HepG2 (cell line): Measurements from ENCODE around the gene PIK3C2B. TPM values are rescaled to one million over a fixed set of nuclear protein-coding genes. Genes with fewer than 3 reads are reported as not detected.
A peak's percentile ranks its signal among the peaks of the same experiment; 100 is the strongest.

Experiments used
- CAMTA2 ChIP-seq: sonication (generic); formaldehyde crosslinking; IDR thresholded peaks from 2 replicates; pipeline ENCODE4 v1.4.0; 2020; ENCODE audit warnings: mild to moderate bottlenecking, missing genetic modification reagents, borderline replicate concordance
- DNMT3B ChIP-seq: conservative IDR thresholded peaks from 2 replicates; pipeline ENCODE4 v1.6.1; 2016; ENCODE audit warnings: missing biosample characterization, control low read depth
- HNRNPL ChIP-seq: fragments of 200-400 bp; formaldehyde crosslinking; IDR thresholded peaks from 2 replicates; pipeline ENCODE4 v1.6.1; 2017; ENCODE audit warnings: mild to moderate bottlenecking, low read depth, low read length
- KLF9 ChIP-seq: IDR thresholded peaks from 2 replicates; pipeline ENCODE4 v1.6.1; 2016; ENCODE audit warnings: low read depth
- NCOA2 ChIP-seq: sonication (generic); formaldehyde crosslinking; IDR thresholded peaks from 2 replicates; pipeline ENCODE4 v1.8.0; 2022; ENCODE audit warnings: inconsistent platforms
- NCOR1 ChIP-seq: fragments of 200-600 bp; sonication (generic); IDR thresholded peaks from 2 replicates; pipeline ENCODE4 v1.7.0; 2017; ENCODE audit warnings: antibody characterized with exemption, low read length, borderline replicate concordance
- POGZ ChIP-seq: sonication (generic); formaldehyde crosslinking; IDR thresholded peaks from 2 replicates; pipeline ENCODE4 v1.4.0; 2020; ENCODE audit warnings: mild to moderate bottlenecking, missing genetic modification reagents
- POLR2AphosphoS2 ChIP-seq: IDR thresholded peaks from 2 replicates; pipeline ENCODE4 v1.6.1; 2011; ENCODE audit warnings: low read depth, low read length, improper control_type of control experiment
- TMF1 ChIP-seq: sonication (generic); formaldehyde crosslinking; IDR thresholded peaks from 2 replicates; pipeline ENCODE4 v1.8.1; 2022; ENCODE audit warnings: low read depth, missing genetic modification reagents
- ZFP41 ChIP-seq: sonication (generic); formaldehyde crosslinking; IDR thresholded peaks from 2 replicates; pipeline ENCODE4 v1.4.0; 2020; ENCODE audit warnings: mild to moderate bottlenecking, missing genetic modification reagents, borderline replicate concordance
- ZNF138 ChIP-seq: sonication (generic); formaldehyde crosslinking; IDR thresholded peaks from 2 replicates; pipeline ENCODE4 v1.5.0; 2020; ENCODE audit warnings: mild to moderate bottlenecking, low read depth, missing genetic modification reagents
- ZNF20 ChIP-seq: sonication (generic); formaldehyde crosslinking; IDR thresholded peaks from 2 replicates; pipeline ENCODE4 v1.4.0; 2020; ENCODE audit warnings: mild to moderate bottlenecking, moderate library complexity, missing genetic modification reagents
- ZNF557 ChIP-seq: sonication (generic); formaldehyde crosslinking; IDR thresholded peaks from 2 replicates; pipeline ENCODE4 v1.4.0; 2020; ENCODE audit warnings: missing genetic modification reagents
- ZNF563 ChIP-seq: sonication (generic); formaldehyde crosslinking; IDR thresholded peaks from 2 replicates; pipeline ENCODE4 v1.8.0; 2022; ENCODE audit warnings: mild to moderate bottlenecking, moderate library complexity, missing genetic modification reagents
- polyA plus RNA-seq, 8 experiments: library from polyadenylated mRNA; depleted of rRNA in 3 of 8; stranded (reverse) in 7 of 8; unstranded in 1 of 8; fragments of >200 nt; fragmentation: Illumina TruSeq in 4 of 8; extraction: Trizol in 4 of 8; gene quantifications; 2 replicates each; pipeline versions ENCODE4 v1.2.1 to v1.2.3, GENCODE V29; 2011 to 2016; ENCODE audit warnings: low read depth in 4 of 8, missing spikeins in 1 of 8, mixed read lengths in 1 of 8; ENCODE audit not compliant: insufficient read depth in 1 of 8
- total RNA-seq, 5 experiments: library from RNA; depleted of rRNA; stranded (reverse); fragments of >200 nt; fragmentation: Illumina TruSeq; extraction: Trizol; gene quantifications; 2 replicates each; pipeline ENCODE4 v1.2.3, GENCODE V29; 2016; ENCODE audit warnings: low read depth in 1 of 5
- TF ChIP-seq, protein P1 (sequence below): sonication (generic); formaldehyde crosslinking; IDR thresholded peaks from 2 replicates; pipeline ENCODE4 v1.8.0; 2022; ENCODE audit warnings: missing genetic modification reagents, mild to moderate bottlenecking, borderline replicate concordance
- TF ChIP-seq, protein P2 (sequence below): IDR thresholded peaks from 2 replicates; pipeline ENCODE4 v1.6.1; 2012; ENCODE audit warnings: low read depth, low read length, improper control_type of control experiment
- TF ChIP-seq, protein P3 (sequence below): sonication (generic); formaldehyde crosslinking; IDR thresholded peaks from 2 replicates; pipeline ENCODE4 v1.5.1; 2020; ENCODE audit warnings: mild to moderate bottlenecking, missing genetic modification reagents, borderline replicate concordance
- TF ChIP-seq, protein P4 (sequence below): sonication (generic); formaldehyde crosslinking; IDR thresholded peaks from 2 replicates; pipeline ENCODE4 v1.5.0; 2020; ENCODE audit warnings: missing genetic modification reagents

The PIK3C2B gene
- total and polyA plus RNA-seq, 2 of the 13 experiments (the other 11 are each of a cell fraction or from before 2014, with no cell fraction given) = 3.4 to 4.5 TPM

DNA sequence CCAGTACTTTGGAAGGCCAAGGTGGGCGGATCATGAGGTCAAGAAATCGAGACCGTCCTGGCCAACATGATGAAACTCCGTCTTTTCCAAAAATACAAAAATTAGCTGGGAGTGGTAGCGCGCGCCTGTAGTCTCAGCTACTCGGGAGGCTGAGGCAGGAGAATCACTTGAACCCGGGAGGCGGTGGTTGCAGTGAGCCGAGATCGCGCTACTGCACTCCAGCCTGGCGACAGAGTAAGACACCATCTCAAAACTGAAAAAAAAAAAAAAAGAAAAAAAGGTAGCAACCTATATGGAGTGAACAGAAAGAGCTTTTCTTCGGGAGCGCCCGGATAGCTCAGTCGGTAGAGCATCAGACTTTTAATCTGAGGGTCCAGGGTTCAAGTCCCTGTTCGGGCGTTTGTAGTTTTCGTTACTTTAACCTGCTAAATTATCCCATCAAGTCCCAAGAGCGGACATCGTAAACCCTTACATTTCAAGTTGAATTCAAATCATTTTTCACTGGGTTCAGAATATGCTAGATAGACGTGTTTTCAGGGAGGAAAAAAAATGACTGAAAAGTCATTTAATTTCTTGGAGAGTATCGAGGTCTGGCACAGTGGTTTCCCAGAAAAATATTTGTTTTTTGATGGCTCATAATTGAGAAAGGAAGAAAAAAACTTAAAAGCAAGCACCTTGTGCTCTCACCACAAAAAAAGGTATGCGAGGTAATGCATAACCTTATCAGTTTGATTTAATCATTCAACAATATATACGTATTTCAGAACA, 11.8 kb upstream of the PIK3C2B start (continued):
- TF ChIP-seq DNMT3B (CRISPR knock-in tag) (no peak), NCOR1 (no peak; the same call in 1 of the 2 replicates), NCOA2 (CRISPR knock-in tag) (no peak; the same call in 1 of the 2 replicates), CAMTA2 (CRISPR knock-in tag) (no peak), POLR2AphosphoS2 (no peak), ZNF138 (CRISPR knock-in tag) (no peak), ZFP41 (CRISPR knock-in tag) (no peak), ZNF563 (CRISPR knock-in tag) (no peak), ZNF557 (CRISPR knock-in tag) (no peak), ZNF20 (CRISPR knock-in tag) (no peak), HNRNPL (no peak), TMF1 (CRISPR knock-in tag) (no peak), POGZ (CRISPR knock-in tag) (no peak), KLF9 (CRISPR knock-in tag) (no peak)
- TF ChIP-seq, protein P1, sequence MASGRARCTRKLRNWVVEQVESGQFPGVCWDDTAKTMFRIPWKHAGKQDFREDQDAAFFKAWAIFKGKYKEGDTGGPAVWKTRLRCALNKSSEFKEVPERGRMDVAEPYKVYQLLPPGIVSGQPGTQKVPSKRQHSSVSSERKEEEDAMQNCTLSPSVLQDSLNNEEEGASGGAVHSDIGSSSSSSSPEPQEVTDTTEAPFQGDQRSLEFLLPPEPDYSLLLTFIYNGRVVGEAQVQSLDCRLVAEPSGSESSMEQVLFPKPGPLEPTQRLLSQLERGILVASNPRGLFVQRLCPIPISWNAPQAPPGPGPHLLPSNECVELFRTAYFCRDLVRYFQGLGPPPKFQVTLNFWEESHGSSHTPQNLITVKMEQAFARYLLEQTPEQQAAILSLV = no peak
- TF ChIP-seq, protein P2, sequence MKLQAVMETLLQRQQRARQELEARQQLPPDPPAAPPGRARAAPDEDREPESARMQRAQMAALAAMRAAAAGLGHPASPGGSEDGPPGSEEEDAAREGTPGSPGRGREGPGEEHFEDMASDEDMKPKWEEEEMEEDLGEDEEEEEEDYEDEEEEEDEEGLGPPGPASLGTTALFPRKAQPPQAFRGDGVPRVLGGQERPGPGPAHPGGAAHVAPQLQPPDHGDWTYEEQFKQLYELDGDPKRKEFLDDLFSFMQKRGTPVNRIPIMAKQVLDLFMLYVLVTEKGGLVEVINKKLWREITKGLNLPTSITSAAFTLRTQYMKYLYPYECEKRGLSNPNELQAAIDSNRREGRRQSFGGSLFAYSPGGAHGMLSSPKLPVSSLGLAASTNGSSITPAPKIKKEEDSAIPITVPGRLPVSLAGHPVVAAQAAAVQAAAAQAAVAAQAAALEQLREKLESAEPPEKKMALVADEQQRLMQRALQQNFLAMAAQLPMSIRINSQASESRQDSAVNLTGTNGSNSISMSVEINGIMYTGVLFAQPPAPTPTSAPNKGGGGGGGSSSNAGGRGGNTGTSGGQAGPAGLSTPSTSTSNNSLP = peak; percentile 58
- TF ChIP-seq, protein P3, sequence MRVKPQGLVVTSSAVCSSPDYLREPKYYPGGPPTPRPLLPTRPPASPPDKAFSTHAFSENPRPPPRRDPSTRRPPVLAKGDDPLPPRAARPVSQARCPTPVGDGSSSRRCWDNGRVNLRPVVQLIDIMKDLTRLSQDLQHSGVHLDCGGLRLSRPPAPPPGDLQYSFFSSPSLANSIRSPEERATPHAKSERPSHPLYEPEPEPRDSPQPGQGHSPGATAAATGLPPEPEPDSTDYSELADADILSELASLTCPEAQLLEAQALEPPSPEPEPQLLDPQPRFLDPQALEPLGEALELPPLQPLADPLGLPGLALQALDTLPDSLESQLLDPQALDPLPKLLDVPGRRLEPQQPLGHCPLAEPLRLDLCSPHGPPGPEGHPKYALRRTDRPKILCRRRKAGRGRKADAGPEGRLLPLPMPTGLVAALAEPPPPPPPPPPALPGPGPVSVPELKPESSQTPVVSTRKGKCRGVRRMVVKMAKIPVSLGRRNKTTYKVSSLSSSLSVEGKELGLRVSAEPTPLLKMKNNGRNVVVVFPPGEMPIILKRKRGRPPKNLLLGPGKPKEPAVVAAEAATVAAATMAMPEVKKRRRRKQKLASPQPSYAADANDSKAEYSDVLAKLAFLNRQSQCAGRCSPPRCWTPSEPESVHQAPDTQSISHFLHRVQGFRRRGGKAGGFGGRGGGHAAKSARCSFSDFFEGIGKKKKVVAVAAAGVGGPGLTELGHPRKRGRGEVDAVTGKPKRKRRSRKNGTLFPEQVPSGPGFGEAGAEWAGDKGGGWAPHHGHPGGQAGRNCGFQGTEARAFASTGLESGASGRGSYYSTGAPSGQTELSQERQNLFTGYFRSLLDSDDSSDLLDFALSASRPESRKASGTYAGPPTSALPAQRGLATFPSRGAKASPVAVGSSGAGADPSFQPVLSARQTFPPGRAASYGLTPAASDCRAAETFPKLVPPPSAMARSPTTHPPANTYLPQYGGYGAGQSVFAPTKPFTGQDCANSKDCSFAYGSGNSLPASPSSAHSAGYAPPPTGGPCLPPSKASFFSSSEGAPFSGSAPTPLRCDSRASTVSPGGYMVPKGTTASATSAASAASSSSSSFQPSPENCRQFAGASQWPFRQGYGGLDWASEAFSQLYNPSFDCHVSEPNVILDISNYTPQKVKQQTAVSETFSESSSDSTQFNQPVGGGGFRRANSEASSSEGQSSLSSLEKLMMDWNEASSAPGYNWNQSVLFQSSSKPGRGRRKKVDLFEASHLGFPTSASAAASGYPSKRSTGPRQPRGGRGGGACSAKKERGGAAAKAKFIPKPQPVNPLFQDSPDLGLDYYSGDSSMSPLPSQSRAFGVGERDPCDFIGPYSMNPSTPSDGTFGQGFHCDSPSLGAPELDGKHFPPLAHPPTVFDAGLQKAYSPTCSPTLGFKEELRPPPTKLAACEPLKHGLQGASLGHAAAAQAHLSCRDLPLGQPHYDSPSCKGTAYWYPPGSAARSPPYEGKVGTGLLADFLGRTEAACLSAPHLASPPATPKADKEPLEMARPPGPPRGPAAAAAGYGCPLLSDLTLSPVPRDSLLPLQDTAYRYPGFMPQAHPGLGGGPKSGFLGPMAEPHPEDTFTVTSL (CRISPR knock-in tag) = no peak
- TF ChIP-seq, protein P4, sequence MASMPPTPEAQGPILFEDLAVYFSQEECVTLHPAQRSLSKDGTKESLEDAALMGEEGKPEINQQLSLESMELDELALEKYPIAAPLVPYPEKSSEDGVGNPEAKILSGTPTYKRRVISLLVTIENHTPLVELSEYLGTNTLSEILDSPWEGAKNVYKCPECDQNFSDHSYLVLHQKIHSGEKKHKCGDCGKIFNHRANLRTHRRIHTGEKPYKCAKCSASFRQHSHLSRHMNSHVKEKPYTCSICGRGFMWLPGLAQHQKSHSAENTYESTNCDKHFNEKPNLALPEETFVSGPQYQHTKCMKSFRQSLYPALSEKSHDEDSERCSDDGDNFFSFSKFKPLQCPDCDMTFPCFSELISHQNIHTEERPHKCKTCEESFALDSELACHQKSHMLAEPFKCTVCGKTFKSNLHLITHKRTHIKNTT (CRISPR knock-in tag) = no peak
